Left ventricle myocardium inferior (tissue), 1 donor: Measurements from ENCODE around the gene SCYL1. TPM values are rescaled to one million over a fixed set of nuclear protein-coding genes. Genes with fewer than 3 reads are reported as not detected.

ENCODE experiments used
- DNase-seq: peaks from one replicate; pipeline ENCODE4 v3.0.0-alpha.2; 2020
- H3K27ac ChIP-seq: fragments of 200-600 bp; replicated peaks from 2 replicates; pipeline ENCODE4 v1.8.0; 2021
- H3K27me3 ChIP-seq: fragments of 200-600 bp; 2 replicates; pipeline ENCODE4 v1.8.0; 2021; ENCODE audit warnings: low read depth
- H3K36me3 ChIP-seq: fragments of 200-600 bp; 2 replicates; pipeline ENCODE4 v1.8.0; 2021
- H3K4me1 ChIP-seq: fragments of 200-600 bp; 2 replicates; pipeline ENCODE4 v1.8.0; 2021
- H3K4me3 ChIP-seq: fragments of 200-600 bp; 2 replicates; pipeline ENCODE4 v1.8.0; 2021; ENCODE audit warnings: mild to moderate bottlenecking, moderate library complexity
- H3K9me3 ChIP-seq: fragments of 200-600 bp; replicated peaks from 2 replicates; pipeline ENCODE4 v1.8.0; 2021
- intact Hi-C: fragments of 100-400 bp; cut with micrococcal nuclease; formaldehyde crosslinking; loops from one replicate; pipeline ENCODE4 v1.11.0; 2022
- total RNA-seq: library from RNA; stranded (reverse); fragmentation: NEBNext Ultra II Directional; extraction: Animal tissue kit (Norgen Biotek cat#: 25700); gene quantifications from one replicate; pipeline ENCODE4 v1.2.1, GENCODE V29; 2021
- TF ChIP-seq, protein P1 (sequence below): fragments of 200-600 bp; IDR thresholded peaks from 2 replicates; pipeline ENCODE4 v1.8.0; 2021; ENCODE audit warnings: antibody characterized with exemption, mild to moderate bottlenecking, borderline replicate concordance
- donor health status: DM: no; HTN: yes; CAD: no; lungs with severe emphysema.

The SCYL1 gene
- total RNA-seq, 1 donor from 2014 or later, result 60.2 TPM

DNA sequence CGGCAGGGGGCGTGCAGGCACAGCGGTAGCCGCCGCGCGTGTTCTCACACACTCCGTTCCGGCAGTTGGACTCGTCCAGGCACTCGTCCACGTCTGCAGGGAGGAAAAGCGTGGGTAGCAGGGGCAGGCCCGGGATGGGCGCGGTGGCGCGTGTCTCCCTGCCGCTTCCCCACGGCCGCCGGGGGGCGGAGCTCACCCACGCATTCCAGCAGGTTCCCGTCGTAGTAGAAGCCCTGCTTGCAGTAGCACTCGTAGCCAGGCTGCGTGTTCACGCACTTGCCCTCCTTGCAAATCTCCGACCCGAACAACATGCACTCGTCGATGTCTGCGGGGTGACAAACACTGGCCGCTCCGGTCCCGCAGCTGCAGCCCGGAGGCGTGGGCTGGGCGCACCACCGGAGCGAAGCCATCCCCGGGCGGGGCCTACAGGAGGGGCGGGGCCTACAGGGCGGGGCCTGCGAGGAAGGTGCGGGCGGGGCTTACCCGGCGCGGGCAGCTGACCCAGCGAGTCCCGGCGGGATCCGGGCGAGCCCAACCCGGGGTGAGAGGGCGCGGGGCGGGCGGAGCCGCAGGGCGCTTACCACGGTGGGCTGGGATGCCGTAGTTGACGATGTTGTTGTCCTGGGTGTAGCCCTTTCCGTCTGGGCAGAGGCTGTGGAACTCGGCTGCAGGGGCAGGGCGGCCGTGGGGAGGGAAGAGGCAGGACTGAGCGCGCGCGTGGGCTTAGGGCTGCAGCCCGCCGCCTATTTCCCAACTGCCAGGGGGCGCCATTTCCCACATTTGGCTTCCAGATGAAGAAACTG, 15.6 kb downstream of the SCYL1 start:
- Histone ChIP-seq H3K27ac (peak overlapping the region; percentile 94), H3K36me3 (peaks cover 35% of the 10 kb centered on the region), H3K4me3 (peak overlapping the region; percentile 65), H3K9me3 (no peaks in the 10 kb centered on the region), H3K27me3 (no peaks in the 10 kb centered on the region), H3K4me1 (peaks cover 29% of the 10 kb centered on the region)
- intact Hi-C loops, result no loop called here
- DNase-seq, result peak; percentile 93
- TF ChIP-seq, protein P1, sequence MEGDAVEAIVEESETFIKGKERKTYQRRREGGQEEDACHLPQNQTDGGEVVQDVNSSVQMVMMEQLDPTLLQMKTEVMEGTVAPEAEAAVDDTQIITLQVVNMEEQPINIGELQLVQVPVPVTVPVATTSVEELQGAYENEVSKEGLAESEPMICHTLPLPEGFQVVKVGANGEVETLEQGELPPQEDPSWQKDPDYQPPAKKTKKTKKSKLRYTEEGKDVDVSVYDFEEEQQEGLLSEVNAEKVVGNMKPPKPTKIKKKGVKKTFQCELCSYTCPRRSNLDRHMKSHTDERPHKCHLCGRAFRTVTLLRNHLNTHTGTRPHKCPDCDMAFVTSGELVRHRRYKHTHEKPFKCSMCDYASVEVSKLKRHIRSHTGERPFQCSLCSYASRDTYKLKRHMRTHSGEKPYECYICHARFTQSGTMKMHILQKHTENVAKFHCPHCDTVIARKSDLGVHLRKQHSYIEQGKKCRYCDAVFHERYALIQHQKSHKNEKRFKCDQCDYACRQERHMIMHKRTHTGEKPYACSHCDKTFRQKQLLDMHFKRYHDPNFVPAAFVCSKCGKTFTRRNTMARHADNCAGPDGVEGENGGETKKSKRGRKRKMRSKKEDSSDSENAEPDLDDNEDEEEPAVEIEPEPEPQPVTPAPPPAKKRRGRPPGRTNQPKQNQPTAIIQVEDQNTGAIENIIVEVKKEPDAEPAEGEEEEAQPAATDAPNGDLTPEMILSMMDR, result peak; percentile 88

GRCh38 chr11:65541093-65541982, 16.5 kb downstream of the SCYL1 start:
- H3K9me3 ChIP-seq, result no peaks in the 10 kb centered on the region
- intact Hi-C loops, result no loop called here
- H3K27ac ChIP-seq, result peak overlapping the region; percentile 94
- peaks cover 29% of the 10 kb centered on the region for H3K4me1 ChIP-seq
- H3K4me3 ChIP-seq, result peak overlapping the region; percentile 65
- peaks cover 28% of the 10 kb centered on the region for H3K36me3 ChIP-seq
- TF ChIP-seq, protein P1, result no peak
- no peaks in the 10 kb centered on the region for H3K27me3 ChIP-seq
- no peak for DNase-seq

DNA sequence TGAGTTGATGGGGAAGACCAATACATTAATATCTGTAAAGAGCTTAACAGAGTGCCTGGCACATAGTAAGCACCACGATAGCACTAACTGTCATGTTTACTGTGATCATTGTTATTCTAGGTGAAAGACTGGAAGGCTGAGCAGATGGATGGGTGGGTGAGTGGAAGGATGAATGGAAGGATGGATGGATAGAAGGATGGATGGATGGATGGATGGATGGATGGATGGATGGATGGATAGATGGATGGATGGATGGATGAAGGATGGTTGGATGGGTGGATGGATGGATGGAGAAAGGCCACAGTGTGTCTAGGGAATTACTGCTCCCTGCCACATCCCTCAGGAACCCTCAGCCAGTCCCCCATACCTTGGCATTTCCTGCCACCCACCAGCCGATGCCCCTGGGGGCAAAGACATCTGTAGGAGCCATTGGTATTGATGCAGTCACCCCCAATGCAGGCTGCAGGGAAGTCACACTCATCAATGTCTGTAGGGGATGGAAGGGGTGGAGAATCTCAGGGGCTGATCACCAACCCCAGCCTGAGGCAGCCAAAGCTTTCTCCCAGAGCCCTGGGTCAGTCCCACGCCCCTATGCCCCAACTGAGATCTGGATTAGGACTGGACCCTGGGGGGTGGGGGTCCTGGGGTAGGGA, 18.0 kb downstream of the SCYL1 start:
- Histone ChIP-seq H3K4me1 (peaks cover 29% of the 10 kb centered on the region), H3K27ac (no peak overlapping the region)
- intact Hi-C loops, result no loop called here

DNA sequence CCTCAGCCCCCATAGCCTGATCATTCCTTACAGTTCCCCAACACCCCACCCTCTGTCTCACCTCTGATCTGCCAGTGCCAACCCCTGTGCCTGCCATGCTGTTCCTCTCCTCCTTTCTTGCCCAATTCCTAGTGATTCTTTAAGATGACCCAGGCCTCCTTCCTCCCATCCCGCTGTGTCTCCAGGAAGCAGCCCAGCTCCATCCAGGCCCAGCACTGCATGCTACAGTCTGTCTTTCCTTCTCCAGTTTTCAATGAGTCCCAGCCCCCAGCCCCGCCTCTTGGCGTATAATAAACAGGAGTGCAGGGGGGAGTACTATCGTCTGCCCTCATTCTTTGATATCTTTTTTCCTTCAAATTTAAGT, 21.0 kb downstream of the SCYL1 start:
- no peak overlapping the region for H3K4me3 ChIP-seq
- DNase-seq, result no peak
- H3K27me3 ChIP-seq, result no peaks in the 10 kb centered on the region
- no peaks in the 10 kb centered on the region for H3K9me3 ChIP-seq
- intact Hi-C loops, result no loop called here
- no peak overlapping the region for H3K27ac ChIP-seq
- H3K4me1 ChIP-seq, result peaks cover 13% of the 10 kb centered on the region
- TF ChIP-seq, protein P1, result no peak
- peaks cover 42% of the 10 kb centered on the region for H3K36me3 ChIP-seq

More for the DNA sequence above, 18.0 kb downstream of the SCYL1 start:
- H3K9me3 ChIP-seq, result no peaks in the 10 kb centered on the region
- DNase-seq, result no peak
- no peak overlapping the region for H3K4me3 ChIP-seq
- H3K27me3 ChIP-seq, result no peaks in the 10 kb centered on the region
- peaks cover 30% of the 10 kb centered on the region for H3K36me3 ChIP-seq
- TF ChIP-seq, protein P1, result no peak

GRCh38 chr11:65546217-65546958, 21.5 kb downstream of the SCYL1 start:
- Histone ChIP-seq H3K27me3 (no peaks in the 10 kb centered on the region), H3K4me3 (peak overlapping the region; percentile 33), H3K4me1 (peaks cover 7% of the 10 kb centered on the region), H3K27ac (no peak overlapping the region), H3K9me3 (no peaks in the 10 kb centered on the region), H3K36me3 (peaks cover 48% of the 10 kb centered on the region)
- intact Hi-C loops, result no loop called here
- TF ChIP-seq, protein P1, result no peak
- DNase-seq, result peak; percentile 77
